NCI-H2227 (cell line): Measurements from ENCODE around the gene TLE6.
A peak's percentile ranks its signal among the peaks of the same experiment; 100 is the strongest.
"Not testable (repeated sequence)": the region's sequence is repeated elsewhere in the genome, so short reads cannot be mapped to it uniquely, and the experiment has no call there.

Experiments
- DNase-seq: peaks from one replicate; lab custom pipeline; 2025; ENCODE audit not compliant: unreplicated experiment; lab: John Stamatoyannopoulos, UW

The TLE6 gene

DNA sequence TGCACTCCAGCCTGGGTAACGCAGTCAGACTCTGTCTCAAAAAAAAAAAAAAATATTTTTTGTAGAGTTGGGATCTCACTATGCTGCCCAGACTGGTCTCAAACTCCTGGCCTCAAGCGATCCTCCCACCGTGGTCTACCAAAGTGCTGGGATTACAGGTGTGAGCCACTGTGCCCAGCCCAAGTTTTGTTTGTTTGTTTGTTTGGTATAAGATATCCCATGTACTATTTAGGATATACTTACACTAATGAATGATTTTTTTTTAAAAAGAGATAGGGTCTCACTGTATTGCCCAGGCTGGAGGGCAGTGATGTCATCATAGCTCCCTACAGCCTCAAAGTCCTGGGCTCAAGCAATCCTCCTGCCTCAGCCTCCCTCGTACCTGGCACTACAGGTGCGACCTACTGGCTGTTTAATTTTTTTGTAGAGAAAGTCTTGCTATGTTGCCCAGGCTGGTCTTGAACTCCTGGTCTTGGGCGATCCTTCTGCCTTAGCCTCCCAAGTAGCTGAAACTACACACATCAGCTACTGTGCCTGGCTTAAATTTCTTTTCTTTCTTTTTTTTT lies 24.0 kb downstream of the TLE6 start:
- no peak for DNase-seq

DNA sequence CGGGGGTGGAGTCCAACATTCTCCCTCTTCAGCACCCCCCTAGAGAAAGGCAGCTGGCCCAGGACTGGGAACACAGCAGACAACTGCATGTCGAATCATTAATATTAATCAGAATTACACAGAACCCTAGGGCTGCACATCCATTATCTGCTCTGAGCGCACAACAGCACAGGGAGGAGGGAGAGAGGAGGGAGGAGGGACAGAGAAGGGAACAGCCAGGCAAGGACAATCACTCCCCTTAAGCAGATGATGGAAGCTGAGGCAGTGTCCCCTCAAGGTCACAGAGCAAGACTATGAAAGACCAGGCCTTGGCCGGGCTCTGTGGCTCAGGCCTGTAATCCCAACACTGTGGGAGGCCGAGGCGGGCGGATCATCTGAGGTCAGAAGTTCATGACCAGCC lies 25.7 kb downstream of the TLE6 start:
- DNase-seq: peak; percentile 8

DNA sequence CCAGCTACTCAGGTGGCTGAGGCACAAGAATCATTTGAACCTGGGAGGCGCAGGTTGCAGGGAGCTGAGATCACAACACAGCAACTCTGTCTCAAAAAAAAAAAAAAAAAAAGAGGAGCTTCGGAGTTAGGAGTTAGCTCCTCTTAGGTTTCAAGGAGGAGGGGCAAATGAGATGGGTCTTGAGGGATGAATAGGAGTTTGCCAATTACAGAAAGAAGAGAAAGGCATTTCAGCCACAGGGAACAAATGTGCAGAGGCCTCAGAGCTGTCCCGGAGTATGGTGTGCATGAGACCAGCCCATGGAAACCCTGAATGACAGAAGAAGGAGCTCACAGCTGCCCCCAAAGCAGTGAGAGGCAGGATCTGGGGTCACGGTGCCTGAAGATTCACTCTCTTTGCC lies 27.2 kb downstream of the TLE6 start:
- no peak for DNase-seq

DNA sequence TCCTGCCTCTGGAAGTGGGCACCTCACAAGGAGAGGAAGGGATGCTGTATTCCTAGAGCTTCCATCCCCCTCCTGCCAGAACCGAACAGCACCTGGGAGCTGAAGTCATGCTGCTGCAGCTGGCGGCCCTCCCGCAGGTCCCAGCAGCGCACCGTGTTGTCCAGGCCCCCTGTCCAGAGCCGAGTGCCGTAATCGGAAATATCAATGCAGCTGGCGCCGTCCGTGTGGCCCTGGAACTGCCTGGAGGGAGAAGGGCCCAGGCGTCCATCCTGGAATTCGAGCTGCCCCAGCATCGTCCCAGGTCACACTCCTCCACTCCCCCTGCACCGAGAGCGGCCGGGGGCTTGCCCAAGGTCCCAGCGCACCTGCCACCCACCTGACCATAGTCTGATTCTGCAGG lies 28.0 kb downstream of the TLE6 start:
- no peak for DNase-seq

DNA sequence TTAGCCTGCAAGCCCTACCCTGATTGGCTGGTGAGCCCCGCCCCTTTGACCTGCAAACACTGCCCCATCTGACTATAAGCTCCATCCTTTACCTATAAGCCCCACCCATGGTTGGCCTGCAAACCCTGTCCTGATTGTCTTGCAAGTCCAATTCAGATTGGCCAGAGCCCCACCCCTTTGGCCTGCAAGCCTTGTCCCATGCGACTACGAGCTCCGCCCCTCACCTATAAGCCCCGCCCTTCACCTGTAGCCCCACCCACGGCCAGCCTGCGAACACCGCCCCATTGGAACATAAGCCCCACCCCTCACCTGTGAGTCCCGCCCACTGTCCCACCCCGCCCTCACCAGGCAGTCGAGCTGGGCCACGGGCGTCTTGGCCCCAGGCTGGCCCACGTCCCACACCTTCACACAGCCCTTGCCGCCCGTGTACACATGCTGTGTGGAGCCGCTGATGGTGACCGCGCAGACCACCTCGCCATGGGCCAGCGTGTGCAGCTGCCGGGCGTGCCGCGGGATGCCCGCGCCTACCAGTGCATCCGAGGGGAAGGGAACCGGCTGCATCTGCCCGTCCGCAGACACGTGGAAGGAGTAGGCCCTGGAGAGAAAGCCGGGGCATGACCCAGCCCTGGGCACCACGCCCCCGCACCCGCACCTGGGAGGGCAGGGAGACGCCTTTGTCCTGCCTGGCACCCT lies 28.9 kb downstream of the TLE6 start:
- DNase-seq: no peak

DNA sequence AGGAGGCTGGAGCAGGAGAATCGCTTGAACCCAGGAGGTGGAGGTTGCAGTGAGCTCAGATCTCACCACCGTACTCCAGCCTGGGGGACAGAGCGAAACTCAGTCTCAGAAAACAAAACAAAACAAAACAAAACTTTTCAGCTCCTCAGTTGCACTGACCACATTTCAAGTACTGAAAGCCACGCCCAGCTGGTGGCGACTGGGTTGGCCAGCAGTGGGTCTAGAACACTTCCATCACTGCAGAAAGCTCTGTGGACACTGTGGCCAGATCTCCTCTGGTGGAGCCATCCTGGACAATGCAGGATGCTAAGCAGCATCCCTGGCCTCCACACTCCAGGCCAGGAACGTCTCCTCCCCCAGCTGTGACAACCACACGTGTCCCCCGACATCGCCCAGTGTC lies 30.6 kb downstream of the TLE6 start:
- DNase-seq: no peak

DNA sequence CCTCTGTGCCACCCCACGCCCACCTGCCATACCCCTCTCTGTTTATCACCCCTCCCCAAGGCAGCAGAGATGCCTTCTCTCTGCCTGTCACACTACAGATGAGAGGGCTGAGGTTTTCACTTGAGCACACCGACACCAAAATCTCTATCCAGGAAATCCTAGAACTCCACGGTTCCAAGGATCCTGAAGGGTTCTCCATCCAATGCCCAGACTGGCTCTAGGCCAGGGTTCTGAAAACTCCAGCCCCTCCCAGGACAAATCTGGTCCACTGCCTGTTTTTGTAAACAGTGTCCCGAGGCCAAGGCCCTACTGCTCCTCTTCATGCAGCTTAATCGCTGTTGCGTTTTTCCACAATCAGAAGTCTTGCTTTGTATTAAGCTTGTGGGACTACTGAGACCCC lies 31.6 kb downstream of the TLE6 start:
- DNase-seq: no peak

DNA sequence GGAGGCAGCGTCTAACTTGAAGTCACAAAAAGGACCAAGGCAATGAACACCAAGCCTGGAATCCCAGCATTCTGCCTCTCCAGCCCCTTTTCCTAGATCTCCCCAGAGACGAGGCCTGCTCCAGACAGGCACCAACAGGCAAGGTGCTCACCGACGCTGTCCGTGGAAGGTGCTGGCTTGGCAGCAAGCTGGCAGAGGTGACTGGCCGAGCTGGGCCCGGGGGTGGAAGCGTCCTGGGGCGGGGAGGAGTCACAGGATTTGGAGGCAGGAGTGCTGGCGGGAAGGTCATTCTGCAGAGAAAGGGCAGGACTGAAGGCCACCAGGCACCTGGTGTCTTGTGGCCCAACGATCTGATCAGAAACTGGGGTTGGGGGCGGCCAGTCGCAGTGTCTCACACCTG lies 33.5 kb downstream of the TLE6 start:
- no peak for DNase-seq

DNA sequence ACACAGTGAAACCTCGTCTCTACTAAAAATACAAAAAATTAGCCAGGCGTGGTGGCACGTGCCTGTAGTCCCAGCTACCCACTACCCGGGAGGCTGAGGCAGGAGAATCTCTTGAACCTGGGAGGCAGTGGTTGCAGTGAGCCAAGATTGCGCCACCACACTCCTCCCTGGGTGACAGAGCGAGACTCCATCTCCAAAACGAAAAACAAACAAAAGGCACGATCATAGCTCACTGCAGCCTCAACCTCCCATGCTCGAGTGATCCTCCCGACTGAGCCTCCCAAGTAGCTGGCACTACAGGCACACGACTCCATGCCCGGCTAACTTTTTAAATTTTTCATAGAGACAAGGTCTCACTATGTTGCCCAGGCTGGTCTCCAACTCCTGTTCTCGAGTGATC lies 34.7 kb downstream of the TLE6 start:
- DNase-seq: not testable (repeated sequence)

DNA sequence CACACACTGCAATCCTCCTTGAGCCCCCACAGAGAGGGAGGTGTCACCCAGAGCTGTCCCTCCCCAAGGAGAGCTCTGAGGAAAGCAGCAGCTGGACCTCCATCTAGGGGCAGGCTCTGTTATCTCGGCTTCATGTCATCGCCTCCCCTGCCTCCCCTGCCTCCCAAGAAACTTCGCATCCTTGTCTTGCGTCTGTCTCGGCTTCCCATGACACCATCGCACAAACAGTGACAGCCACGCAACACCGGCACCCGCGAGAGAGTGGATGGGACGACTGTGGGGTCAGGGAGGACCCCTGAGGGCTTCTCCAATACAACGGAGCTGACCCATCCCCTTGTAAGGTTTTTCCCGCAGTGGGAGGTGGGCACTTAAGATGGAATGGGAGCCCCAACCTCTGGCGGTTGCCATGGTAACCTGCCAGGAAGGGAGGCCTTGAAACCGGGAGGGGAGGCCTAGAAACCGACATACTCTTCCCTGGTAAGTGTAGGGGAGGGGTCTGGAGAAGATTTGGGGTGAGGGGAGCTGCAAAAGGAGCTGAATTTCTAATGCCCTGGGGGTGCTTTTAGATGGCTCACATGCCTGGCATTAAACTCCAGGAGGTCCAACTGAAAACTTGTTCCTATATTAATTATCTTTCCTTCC lies 35.4 kb downstream of the TLE6 start:
- DNase-seq: no peak

DNA sequence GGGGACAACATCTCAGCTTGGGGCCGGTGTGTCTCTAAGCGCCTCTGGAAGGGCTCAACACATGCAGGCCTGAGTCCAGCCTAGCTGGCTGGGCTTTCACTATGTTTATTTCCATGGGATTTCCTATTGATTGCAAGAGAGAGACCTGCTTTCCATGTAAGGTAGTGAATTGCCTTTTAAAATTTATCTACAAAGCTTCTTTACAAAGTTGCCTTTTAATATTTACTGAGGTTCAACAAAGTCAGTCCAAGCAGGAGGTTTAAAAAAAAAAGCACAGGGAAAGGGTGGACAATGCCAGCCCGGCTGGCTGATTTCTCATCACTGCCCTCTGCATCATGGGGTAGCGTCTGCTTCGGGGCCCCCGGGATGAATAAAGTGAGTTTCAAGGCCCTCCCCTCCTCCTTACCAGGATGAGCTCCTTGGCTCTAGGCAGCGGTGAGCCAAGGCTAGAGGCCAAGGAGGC lies 35.9 kb downstream of the TLE6 start:
- no peak for DNase-seq

DNA sequence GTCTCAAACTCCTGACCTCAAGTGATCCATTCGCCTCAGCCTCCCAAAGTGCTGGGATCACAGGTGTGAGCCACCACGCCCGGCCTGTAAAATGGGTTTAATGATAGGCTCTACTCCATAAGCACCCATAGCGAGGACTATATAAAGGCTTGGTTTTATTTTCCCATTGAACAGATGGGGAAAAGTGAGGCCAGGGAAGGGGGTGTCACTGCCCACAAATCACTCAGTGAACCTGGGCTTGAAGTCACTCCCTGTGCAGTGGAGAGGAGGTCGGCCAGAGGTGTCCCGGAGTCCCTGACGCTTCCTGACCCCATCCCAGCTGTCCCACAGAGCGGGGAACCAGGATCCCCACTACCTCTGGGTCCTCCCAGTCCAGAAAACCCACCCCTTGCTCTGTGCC lies 36.8 kb downstream of the TLE6 start:
- DNase-seq: no peak

DNA sequence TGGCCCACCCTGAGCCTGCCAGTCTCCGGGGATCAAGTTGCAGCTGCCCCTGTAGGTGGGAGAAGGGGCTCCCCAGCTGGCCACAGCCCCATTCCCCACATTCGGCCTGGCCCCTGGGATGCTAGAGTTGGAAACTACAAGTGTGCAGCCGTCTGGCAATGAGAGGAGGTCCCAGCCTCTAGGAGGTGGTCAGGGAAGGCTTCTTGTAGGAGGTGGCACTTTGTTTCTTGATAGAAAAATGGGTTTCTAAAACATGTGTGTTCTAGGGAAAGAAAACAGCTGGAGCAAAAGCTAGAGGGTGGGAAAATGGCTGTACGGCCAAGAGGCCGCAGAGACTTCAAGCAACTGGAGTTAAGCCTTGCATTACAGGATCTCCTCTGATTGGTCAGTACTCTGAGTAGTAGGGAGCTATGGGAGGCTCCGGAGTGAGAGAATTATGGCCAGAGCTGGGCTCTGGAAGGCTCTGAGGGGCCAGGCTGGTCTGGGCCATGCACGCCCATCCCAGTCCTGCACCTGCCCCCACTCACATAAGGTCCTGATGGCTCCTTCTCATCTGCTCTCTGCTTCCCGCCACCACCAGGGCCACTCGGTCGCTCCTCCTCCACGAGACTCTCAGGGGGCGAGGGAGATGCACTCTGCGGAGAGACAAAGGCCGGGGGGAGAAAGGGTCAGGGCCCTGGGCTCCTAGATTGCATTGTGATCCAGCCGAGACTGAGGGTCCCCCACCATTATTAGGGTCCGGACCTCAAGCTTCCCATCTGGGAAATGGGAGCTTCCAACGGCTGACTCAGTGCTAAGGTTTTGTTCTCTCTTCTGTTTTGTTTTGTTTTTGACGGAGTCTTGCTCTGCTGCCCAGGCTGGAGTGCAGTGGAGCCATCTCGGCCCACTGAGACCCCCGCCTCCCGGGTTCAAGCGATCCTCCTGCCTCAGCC lies 38.0 kb downstream of the TLE6 start:
- no peak for DNase-seq

DNA sequence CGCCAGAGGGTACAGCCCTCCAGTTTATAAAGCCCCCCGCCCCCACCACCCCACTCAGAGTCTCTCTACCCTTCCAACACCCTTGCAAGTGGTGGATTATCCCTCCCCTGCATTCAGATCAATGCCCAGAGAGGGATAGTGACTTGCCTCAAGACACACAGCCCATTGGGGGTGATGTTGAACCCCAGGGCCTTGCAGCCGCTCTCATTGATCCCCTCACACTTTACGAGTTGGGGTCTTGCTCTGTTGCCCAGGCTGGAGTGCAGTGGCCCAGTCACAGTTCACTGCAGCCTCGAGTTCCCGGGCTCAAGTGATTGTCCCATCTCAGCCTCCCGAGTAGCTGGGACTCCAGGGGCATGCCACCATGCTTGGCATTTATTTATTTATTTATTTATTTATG lies 40.6 kb downstream of the TLE6 start:
- no peak for DNase-seq

DNA sequence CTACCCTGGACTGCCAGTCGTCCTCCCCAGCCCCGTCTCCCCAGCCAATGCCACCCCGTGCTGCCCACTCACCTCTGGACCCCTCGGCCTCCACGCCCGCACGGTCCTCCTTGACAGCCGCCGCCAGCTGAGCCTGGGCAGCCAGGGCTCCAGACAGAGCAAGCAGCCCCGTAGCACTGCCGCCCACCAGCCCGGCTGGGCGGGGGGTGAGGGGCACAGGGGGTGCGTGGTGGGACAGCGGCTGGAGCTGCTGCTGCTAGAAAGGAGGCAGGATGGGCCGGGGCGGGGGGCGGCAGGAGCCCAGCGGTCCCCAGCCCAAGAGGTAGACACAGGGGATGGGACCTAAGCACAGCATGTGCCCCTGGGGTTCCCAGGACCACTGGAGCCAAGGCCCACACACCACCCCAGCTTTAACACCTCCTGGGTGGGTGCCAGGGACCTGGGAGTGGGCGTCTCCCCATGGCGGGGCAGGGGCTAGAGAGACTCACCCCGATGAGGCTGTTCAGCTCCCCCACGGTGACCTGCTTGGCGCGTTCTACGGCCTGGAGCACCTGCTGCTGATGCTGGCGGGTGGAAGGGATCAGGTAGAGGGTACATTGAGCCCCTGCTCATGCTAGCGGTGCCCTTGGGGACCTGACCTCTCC lies 42.0 kb downstream of the TLE6 start:
- no peak for DNase-seq

DNA sequence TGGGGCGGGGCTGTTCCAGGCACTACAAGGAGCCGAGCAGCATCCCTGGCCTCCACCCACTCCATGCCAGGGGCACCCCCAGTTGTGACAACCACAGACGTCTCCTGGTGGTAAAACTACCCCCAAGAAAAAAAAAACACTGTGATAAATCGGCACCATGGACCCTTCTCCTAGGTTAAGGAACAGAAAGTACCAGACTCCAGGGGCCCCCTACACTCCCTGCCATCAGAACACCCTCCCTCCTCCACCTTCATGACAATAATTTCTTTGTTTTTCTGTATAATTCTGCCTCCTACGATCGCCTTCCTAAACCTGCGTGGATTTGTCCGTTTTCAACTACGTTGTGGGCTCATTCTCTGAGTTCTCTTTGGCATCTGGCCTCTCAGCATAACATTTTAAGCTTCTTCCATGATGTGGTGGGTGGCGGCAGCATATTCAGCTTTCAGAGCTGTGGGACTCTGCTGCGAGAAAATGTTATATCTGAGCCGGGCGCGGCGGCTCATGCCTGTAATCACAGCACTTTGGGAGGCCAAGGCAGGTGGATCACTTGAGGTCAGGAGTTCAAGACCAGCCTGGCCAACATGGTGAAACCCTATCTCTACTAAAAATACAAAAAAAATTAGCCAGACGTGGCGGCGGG lies 43.1 kb downstream of the TLE6 start:
- DNase-seq: no peak

DNA sequence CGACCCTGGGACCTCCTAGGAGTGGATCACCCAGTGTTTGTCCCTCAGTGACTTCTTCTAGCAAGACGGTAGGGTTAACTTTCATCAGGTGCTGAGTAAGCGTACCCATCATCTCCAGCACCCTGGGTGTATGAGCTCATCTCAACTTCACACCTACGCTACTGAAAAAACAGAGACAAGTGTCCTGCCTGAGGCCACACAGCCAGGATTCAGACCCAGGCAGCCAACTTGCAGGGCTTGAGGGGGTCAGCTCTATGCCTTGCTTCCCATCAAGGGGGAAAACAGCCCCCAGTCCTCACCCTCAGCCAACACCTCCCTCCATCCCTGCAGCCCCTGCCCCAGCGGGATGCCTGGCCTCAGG lies 47.1 kb downstream of the TLE6 start:
- no peak for DNase-seq

DNA sequence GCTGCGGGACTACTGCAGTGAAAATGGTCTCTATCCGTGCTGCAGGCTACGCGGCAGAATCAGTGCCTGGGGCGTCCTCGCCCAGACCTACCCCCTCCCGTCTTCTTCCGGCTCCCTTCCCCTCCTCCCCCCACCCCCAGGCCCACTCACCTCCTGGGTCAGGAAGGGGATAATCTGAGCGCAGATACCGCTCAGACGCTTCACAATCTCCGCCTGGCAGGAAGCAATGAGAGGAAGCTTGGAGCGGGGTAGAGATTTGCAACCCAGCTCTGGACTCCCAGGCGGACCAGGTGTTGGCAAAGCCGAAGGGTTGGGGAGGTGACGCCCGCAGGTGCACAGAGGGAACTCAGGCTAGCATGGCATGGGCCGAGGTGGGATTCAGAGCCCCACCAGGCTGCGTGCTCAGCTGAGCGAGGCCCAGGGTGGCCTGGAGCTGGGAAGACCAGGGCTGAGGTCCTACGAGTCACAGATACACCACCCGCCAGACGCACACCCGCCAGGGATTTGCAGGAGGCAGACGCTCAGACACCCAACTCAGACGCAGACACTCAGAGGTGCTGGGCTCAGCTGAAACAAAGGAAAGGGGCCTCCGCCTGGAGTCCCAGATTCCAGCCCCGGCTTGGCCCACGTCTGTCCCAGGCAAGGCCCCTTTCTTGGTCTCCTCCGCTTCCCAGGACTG lies 47.6 kb downstream of the TLE6 start:
- DNase-seq: no peak

DNA sequence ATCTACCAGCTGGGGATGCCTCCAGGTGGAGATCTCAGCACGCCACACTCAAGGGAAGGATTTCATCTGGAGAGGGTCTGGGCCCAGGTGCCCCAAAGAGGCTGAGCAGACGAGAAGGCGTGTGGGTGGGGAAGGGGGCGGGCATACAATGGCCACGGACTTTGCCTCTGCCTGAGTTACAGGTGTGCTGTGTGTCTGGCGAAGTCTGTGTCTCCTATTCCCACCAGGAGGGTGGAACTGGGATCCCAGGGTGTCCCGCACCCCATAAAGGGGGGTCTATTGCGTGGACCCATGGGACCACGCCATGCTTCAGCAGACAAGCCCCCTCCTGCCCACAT lies 48.2 kb downstream of the TLE6 start:
- DNase-seq: no peak

DNA sequence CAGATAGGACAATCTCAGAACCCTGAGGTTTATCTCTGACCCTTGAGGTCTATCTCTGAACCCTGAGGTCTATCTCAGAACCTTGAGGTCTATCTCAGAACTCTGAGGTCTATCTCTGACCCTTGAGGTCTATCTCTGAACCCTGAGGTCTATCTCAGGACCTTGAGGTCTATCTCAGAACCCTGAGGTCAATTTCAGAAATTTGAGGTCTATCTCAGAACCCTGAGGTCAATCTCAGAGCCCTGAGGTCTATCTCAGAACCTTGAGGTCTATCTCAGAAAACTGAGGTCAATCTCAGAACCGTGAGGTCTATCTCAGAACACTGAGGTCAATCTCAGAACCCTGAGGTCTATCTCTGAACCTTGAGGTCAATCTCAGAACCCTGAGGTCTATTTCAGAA lies 49.4 kb downstream of the TLE6 start:
- no peak for DNase-seq
